Common myeloid progenitor, CD34-positive (primary cell): ENCODE measurements around the gene SULF2.

ENCODE experiments used
- CTCF ChIA-PET: fragments of 350-600 bp; sonication (Branson Sonifier 250); formaldehyde crosslinking; loops from one replicate; lab custom pipeline; 2021; ENCODE audit warnings: antibody characterized with exemption; lab: Charles Lee
- POLR2A ChIA-PET: fragments of 350-600 bp; sonication (Branson Sonifier 250); formaldehyde crosslinking; loops from one replicate; lab custom pipeline; 2021; ENCODE audit warnings: antibody characterized with exemption; lab: Charles Lee
- DNase-seq, 3 donors: peaks; one replicate each; pipeline versions ENCODE4 v3.0.0 to v3.0.0-alpha.2; 2013
- H3K27ac ChIP-seq, 2 experiments: 1 replicate in 1 of 2; 2 replicates in 1 of 2; pipeline ENCODE4 v1.7.0; 2013; ENCODE audit warnings: inconsistent platforms in 2 of 2, low read length in 2 of 2, mild to moderate bottlenecking in 2 of 2, low read depth in 1 of 2, moderate library complexity in 1 of 2; ENCODE audit not compliant: severe bottlenecking in 2 of 2, insufficient read depth in 1 of 2, poor library complexity in 1 of 2
- H3K27me3 ChIP-seq, 5 experiments: replicated peaks in 2 of 5; 1 replicate in 3 of 5; 2 replicates in 2 of 5; pipeline versions ENCODE4 v1.6.1 to v1.7.0; 2013; ENCODE audit warnings: low read length in 4 of 5, mild to moderate bottlenecking in 2 of 5, moderate library complexity in 2 of 5, inconsistent platforms in 1 of 5; ENCODE audit not compliant: insufficient read depth in 5 of 5, control insufficient read depth in 4 of 5
- H3K36me3 ChIP-seq, 4 experiments: 1 replicate in 2 of 4; 2 replicates in 2 of 4; pipeline versions ENCODE4 v1.6.1 to v1.7.0; 2013; ENCODE audit warnings: low read length in 3 of 4, control low read depth in 1 of 4, mild to moderate bottlenecking in 1 of 4; ENCODE audit not compliant: control insufficient read depth in 4 of 4, insufficient read depth in 4 of 4
- H3K4me1 ChIP-seq, 4 experiments: 1 replicate in 3 of 4; 2 replicates in 1 of 4; pipeline versions ENCODE4 v1.6.1 to v1.7.1; 2013; ENCODE audit warnings: low read length in 3 of 4, mild to moderate bottlenecking in 3 of 4, control low read depth in 1 of 4, inconsistent platforms in 1 of 4, moderate library complexity in 1 of 4; ENCODE audit not compliant: control insufficient read depth in 4 of 4, insufficient read depth in 4 of 4; ENCODE audit errors: control extremely low read depth in 1 of 4
- H3K4me3 ChIP-seq, 7 experiments: 1 replicate in 4 of 7; 2 replicates in 3 of 7; pipeline versions ENCODE4 v1.5.1 to v1.7.0; 2013; ENCODE audit warnings: mild to moderate bottlenecking in 7 of 7, low read length in 6 of 7, moderate library complexity in 6 of 7, inconsistent platforms in 2 of 7, low read depth in 2 of 7, control low read depth in 1 of 7; ENCODE audit not compliant: insufficient read depth in 4 of 7, control insufficient read depth in 1 of 7; ENCODE audit errors: extremely low read depth in 1 of 7
- H3K9me3 ChIP-seq, 5 experiments: 1 replicate in 4 of 5; 2 replicates in 1 of 5; pipeline versions ENCODE4 v1.6.1 to v1.7.1; 2013; ENCODE audit warnings: low read length in 4 of 5, mild to moderate bottlenecking in 2 of 5, inconsistent platforms in 1 of 5, low read depth in 1 of 5, moderate library complexity in 1 of 5; ENCODE audit not compliant: control insufficient read depth in 4 of 5, insufficient read depth in 2 of 5; ENCODE audit errors: control extremely low read depth in 1 of 5
- WGBS: methylation state at CpG from one replicate; pipeline ENCODE4 v1.1.5; 2013; ENCODE audit not compliant: insufficient coverage; 5-methylcytosine and 5-hydroxymethylcytosine counted together

Gene SULF2

DNA sequence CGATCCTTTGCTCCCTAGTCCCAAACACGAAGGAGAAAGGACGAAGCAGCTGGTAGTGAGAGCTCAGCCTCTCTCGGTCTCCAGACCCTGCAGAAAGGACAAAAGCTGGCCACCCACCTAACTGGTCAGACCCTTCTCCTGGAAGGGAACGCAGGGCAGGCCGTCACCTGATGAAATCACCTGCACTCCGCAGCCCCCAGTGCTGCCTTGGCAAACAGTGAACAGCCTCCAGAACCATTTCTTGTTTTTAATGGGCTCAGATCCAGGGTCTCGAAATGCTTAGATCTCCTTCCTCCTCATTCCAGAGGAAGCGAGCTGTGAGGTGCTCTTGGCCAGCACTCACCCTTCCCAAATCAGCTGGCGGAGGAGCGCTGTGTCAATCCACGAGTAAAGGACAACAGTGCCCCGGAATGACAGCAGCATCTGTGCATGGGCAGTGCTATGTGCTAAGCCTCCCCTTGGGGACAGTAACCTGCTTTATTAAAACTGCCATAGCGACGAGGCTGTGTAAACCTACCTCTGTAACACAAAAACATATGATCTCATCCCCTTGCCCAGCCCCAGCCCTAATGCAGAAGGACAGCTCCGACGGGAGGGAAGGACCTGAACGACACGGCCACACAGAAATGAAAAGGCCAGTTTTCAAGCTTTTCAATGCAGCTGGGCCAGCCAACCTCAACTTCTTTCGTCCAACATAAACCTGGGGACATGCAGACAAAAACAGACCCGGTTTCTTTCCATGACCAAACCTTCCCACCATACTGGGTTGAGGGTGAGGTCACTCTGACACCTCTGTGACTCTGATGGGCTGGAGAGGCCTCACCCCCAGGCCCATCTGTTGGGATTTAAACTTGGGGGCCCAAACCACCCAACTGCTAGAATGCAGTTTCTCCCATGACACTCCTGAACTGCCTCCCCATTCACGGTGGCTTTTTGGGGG lies 43.3 kb downstream of the SULF2 start:
- Histone ChIP-seq H3K4me3 (no peak overlapping the region), H3K36me3 (no peaks in the 10 kb centered on the region), H3K27ac (no peak overlapping the region), H3K4me1 (peaks cover 0 to under 1% (median 0%) of the 10 kb centered on the region in 4 experiments), H3K9me3 (no peaks in the 10 kb centered on the region), H3K27me3 (peaks cover 0 to 3% (median 0%) of the 10 kb centered on the region in 5 experiments)
- CTCF ChIA-PET, result no interaction called here
- DNase-seq, result no peak
- POLR2A ChIA-PET, result no interaction called here
- WGBS, result 95% methylated on average over 21 of the region's 22 CpGs

DNA sequence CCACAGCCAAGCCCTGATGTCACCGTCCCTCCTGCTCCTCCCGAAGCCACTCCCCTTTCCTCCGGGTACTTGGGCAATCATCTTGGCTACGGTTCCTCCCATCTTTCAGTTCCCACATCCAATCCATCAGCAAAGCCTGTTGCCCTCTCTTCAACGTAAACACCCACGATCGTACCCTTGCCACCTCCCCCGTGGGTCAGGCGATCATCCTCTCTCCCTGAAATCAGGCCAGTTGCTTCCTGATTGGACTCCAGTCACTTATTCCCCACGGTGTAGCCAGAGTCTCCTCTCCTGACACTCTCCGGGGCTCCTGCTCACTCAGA lies 44.5 kb downstream of the SULF2 start:
- Histone ChIP-seq H3K27ac (no peak overlapping the region), H3K4me3 (no peak overlapping the region), H3K36me3 (no peaks in the 10 kb centered on the region), H3K27me3 (peaks cover 0 to 3% (median 0%) of the 10 kb centered on the region in 5 experiments), H3K4me1 (peaks cover 0 to 11% (median 1%) of the 10 kb centered on the region in 4 experiments), H3K9me3 (no peaks in the 10 kb centered on the region)
- POLR2A ChIA-PET, result no interaction called here
- no peak for DNase-seq
- whole genome bisulfite sequencing, result 81% methylated on average over 11 of the region's 11 CpGs
- CTCF ChIA-PET, result interaction anchor here (1.2 kb wide), 1 partner anchor 29 kb away, joined by 3 read pairs; no protein-coding TSS in a partner anchor

DNA sequence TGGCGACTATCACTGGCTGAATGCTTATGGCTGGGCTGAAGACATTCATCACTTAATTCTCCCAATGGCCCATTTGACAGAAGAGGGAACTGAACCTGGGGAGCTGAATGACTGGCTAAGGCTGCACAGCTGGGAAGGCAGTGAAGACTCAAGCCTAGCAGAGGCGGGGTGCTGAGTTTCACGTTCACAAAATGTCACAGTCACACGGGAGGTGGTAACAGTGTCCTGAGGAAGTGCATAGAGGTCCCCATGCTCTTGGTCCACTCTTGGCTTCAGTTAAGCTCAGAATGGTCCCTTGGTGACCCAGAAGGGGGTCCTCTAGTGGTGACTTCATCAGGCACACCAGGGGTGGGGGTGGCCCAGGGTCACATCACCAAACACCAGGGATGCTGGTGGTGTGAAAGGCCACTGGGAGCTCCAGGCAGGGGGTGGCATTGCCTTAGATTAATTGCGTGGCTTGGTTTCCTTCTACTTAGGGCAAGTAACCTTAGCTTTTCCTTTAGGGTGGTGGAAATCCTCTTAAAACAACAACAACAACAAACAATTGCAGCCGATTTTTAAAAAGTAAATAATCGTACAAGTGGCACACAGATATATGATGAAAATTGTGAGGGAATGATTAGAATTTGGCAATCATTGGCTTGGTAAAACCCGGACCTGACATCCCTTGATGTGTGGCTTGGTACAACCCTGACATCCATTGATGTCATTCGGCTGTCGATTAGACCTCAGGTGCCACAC lies 45.0 kb downstream of the SULF2 start:
- 86% methylated on average over 8 of the region's 10 CpGs for WGBS
- Histone ChIP-seq H3K27me3 (peaks cover 0 to 3% (median 0%) of the 10 kb centered on the region in 5 experiments), H3K36me3 (no peaks in the 10 kb centered on the region), H3K27ac (no peak overlapping the region), H3K4me3 (no peak overlapping the region), H3K4me1 (peaks cover 0 to 12% (median 3%) of the 10 kb centered on the region in 4 experiments), H3K9me3 (no peaks in the 10 kb centered on the region)
- ChIA-PET CTCF (interaction anchor here (1.2 to 1.3 kb wide), 2 partner anchors 28 to 63 kb away, joined by 3 to 4 read pairs; no protein-coding TSS in a partner anchor), POLR2A (no interaction called here)
- no peak for DNase-seq

DNA sequence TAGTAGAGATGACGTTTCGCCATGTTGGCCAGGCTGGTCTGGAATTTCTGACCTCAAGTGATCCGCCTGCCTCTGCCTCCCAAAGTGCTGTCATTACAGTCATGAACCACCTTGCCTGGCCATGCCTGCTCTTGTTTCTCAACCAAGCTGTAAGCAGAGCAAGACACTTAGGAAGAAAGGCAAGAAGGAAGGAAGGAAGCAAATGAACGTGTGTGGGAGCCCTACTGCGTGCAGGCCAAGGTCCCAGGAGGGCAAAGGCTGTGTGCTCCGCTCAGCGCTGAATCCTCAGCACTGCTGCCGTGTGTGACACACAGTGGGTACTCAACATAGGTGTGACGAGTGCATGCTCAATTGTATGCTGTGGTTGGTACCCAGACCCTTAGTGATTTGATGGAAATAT lies 47.4 kb downstream of the SULF2 start:
- WGBS, result 97% methylated on average over 8 of the region's 9 CpGs
- Histone ChIP-seq H3K36me3 (no peaks in the 10 kb centered on the region), H3K4me1 (peaks cover 0 to 12% (median 4%) of the 10 kb centered on the region in 4 experiments), H3K27me3 (peaks cover 0 to 3% (median 0%) of the 10 kb centered on the region in 5 experiments), H3K9me3 (no peaks in the 10 kb centered on the region), H3K27ac (no peak overlapping the region), H3K4me3 (no peak overlapping the region)
- POLR2A ChIA-PET, result no interaction called here
- DNase-seq, result no peak
- CTCF ChIA-PET, result no interaction called here

DNA sequence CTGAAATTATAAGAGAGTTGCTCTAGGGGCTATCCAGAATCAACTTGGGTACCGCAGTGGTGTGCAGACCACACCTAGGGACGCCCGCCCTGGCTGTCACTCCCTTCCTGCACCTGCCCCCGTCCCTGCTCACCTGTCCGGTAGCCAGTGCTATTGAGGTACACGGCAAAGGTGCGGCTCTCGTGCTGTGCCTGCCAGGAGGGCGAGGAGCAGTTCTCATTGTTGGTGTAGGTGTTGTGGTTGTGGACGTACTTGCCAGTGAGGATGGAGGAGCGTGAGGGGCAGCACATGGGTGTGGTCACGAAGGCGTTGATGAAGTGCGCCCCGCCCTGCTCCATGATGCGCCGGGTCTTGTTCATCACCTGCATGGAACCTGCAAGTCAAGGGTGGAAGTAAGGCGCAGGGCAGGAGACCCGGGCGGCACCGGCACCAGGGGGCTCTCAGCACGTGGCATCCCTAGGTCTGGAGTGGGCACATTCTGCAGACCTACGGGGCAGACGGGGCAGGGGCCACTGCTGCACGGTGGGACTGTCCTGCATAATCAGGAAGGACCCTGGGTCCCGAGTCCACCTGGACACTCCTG lies 48.6 kb downstream of the SULF2 start:
- ChIA-PET CTCF (no interaction called here), POLR2A (no interaction called here)
- Histone ChIP-seq H3K27ac (no peak overlapping the region), H3K4me3 (no peak overlapping the region), H3K4me1 (peaks cover 0 to 12% (median 4%) of the 10 kb centered on the region in 4 experiments), H3K36me3 (no peaks in the 10 kb centered on the region), H3K27me3 (peaks cover 0 to 3% (median 0%) of the 10 kb centered on the region in 5 experiments), H3K9me3 (no peaks in the 10 kb centered on the region)
- WGBS, result 96% methylated on average over 15 of the region's 26 CpGs
- no peak for DNase-seq

DNA sequence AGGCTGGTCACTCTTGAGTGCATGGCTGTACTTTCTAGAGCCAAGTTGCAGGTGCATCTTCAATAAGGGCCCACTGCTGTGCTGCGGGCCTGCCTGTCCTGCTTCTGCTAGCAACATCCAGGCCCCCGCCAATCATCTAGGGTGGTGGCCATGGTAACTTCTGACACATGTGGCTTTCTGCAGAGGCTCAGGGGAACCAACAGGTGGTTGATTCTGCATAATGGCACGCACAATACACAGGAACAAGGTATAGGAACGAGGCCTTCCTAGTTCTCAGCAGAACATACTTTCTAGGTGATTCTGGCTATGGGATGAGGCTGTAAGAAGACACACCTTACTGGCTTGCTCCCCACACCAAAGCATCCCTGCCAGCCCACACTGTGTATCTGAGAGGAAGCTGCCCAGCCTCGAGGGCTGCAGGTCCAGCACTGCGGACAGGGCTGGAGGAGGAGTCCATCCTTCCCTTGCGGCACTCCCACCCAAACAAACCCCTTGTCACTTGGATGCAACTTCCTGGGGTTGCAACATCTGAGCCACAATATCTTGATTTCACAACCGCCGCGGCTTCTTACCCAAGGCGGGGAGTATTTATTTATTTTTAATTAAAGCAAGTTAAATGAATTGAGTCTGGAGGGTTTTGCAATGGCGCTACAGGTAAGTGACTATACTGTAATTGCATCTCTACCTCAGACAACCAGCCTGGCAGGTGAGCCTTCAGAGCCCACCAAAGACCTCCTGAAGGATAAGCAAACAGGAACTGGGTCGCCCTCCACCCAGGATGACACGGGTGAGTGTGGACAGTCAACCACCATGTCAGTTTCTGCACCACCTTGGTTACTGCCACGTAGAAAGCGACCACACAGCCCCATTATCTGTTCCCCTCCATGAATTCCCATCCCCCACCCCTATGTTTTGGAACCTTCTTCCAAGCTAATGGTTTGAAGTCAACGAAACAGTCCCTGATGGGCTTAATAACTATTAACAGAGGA lies 49.6 kb downstream of the SULF2 start:
- Histone ChIP-seq H3K4me1 (peaks cover 0 to 12% (median 4%) of the 10 kb centered on the region in 4 experiments), H3K36me3 (no peaks in the 10 kb centered on the region), H3K27me3 (peaks cover 0 to 2% (median 0%) of the 10 kb centered on the region in 5 experiments), H3K4me3 (no peak overlapping the region), H3K27ac (no peak overlapping the region), H3K9me3 (no peaks in the 10 kb centered on the region)
- DNase-seq, result peak in 2 of 3 donors; percentile 48 to 55
- ChIA-PET CTCF (no interaction called here), POLR2A (no interaction called here)
- 66% methylated on average over 10 of the region's 17 CpGs for WGBS
